HepG2 (cell line): ENCODE results near the gene GAL3ST1. TPM values are rescaled to one million over a fixed set of nuclear protein-coding genes. Genes with fewer than 3 reads are reported as not detected.

Source experiments
- ATAC-seq: fragments of 200-7000 bp; cut with Tn5 transposase; 3 replicates; pipeline ENCODE4 v1.9.1; 2020; ENCODE audit warnings: mild to moderate bottlenecking, moderate library complexity
- BruUV-seq: library from RNA; stranded (reverse); fragments of 400-500 nt; replicated peaks from 2 replicates; lab custom pipeline; 2021; lab: Mats Ljungman, UMichigan
- CTCF ChIA-PET: fragments of 300-600 bp; formaldehyde crosslinking; extraction: SDS; loops from one replicate; lab custom pipeline; 2021; ENCODE audit warnings: low total read pairs, inconsistent platforms, low intra/inter-chr PET ratio; lab: Yijun Ruan, JAX
- POLR2A ChIA-PET: fragments of 350-600 bp; sonication (Branson Sonifier 250); formaldehyde crosslinking; loops from one replicate; lab custom pipeline; 2020; ENCODE audit warnings: antibody characterized with exemption, inconsistent platforms; lab: Yijun Ruan, JAX
- DNase-seq: peaks from one replicate; pipeline ENCODE4 v3.0.0-alpha.2; 2015; ENCODE audit warnings: low spot score
- FAIRE-seq: peaks from 3 replicates; lab custom pipeline; 2011; peaks lifted over from hg19 to GRCh38; lab: Jason Lieb, UNC
- H2AFZ ChIP-seq: one replicate; pipeline ENCODE4 v1.6.1; 2011; ENCODE audit warnings: low read length, inconsistent platforms
- H3K27ac ChIP-seq: fragments of 300-600 bp; 3 replicates; pipeline ENCODE4 v1.8.0; 2011; ENCODE audit warnings: mixed run types, mild to moderate bottlenecking, mixed read lengths, low read length, inconsistent platforms; ENCODE audit not compliant: insufficient read depth; ENCODE audit errors: extremely low read length
- H3K27me3 ChIP-seq, 2 experiments: fragments of 200-600 bp in 1 of 2; 2 replicates in 1 of 2; 3 replicates in 1 of 2; pipeline versions ENCODE4 v1.6.0 to v1.8.0; 2011; ENCODE audit warnings: low read length in 2 of 2, mild to moderate bottlenecking in 2 of 2, moderate library complexity in 2 of 2, inconsistent platforms in 1 of 2; ENCODE audit not compliant: insufficient read depth in 2 of 2, control insufficient read depth in 1 of 2
- H3K36me3 ChIP-seq, 2 experiments: fragments of 200-600 bp in 1 of 2; replicated peaks in 1 of 2; 2 replicates in 1 of 2; 3 replicates in 1 of 2; pipeline versions ENCODE4 v1.5.1 to v1.8.0; 2011; ENCODE audit warnings: low read length in 2 of 2, inconsistent platforms in 1 of 2; ENCODE audit not compliant: insufficient read depth in 2 of 2, control insufficient read depth in 1 of 2
- H3K4me1 ChIP-seq: 2 replicates; pipeline ENCODE4 v1.5.1; 2012; ENCODE audit warnings: low read length, inconsistent platforms; ENCODE audit not compliant: insufficient read depth
- H3K4me2 ChIP-seq: 2 replicates; pipeline ENCODE4 v1.6.0; 2011; ENCODE audit warnings: low read depth, low read length, inconsistent platforms
- H3K4me3 ChIP-seq, 3 experiments: fragments of 200-600 bp in 1 of 3; sonication (generic), shearing (Covaris generic) in 1 of 3; replicated peaks in 1 of 3; 2 replicates each; pipeline ENCODE4 v1.5.1; 2011 to 2016; ENCODE audit warnings: low read length in 3 of 3, inconsistent platforms in 2 of 3, low read depth in 2 of 3, mild to moderate bottlenecking in 2 of 3, control low read depth in 1 of 3, mixed read lengths in 1 of 3; ENCODE audit not compliant: insufficient read depth in 1 of 3
- H3K79me2 ChIP-seq: one replicate; pipeline ENCODE4 v1.6.1; 2011; ENCODE audit warnings: low read length, inconsistent platforms; ENCODE audit not compliant: insufficient read depth
- H3K9ac ChIP-seq: 2 replicates; pipeline ENCODE4 v1.6.0; 2011; ENCODE audit warnings: mild to moderate bottlenecking, low read depth, low read length, inconsistent platforms; ENCODE audit not compliant: insufficient read depth
- H3K9me3 ChIP-seq: 2 replicates; pipeline ENCODE4 v1.5.1; 2012; ENCODE audit warnings: mild to moderate bottlenecking, low read length
- H4K20me1 ChIP-seq: 2 replicates; pipeline ENCODE4 v1.6.0; 2011; ENCODE audit warnings: inconsistent platforms, mild to moderate bottlenecking, low read length, moderate library complexity; ENCODE audit not compliant: insufficient read depth
- CTCF ChIP-seq: sonication (generic); formaldehyde crosslinking; IDR thresholded peaks from 2 replicates; pipeline ENCODE4 v1.5.0; 2020; ENCODE audit warnings: mild to moderate bottlenecking, missing genetic modification reagents, moderate library complexity
- REL ChIP-seq: sonication (generic); formaldehyde crosslinking; conservative IDR thresholded peaks from 2 replicates; pipeline ENCODE4 v1.8.0; 2022; ENCODE audit warnings: mild to moderate bottlenecking, missing genetic modification reagents, moderate library complexity
- STAG1 ChIP-seq: sonication (generic); formaldehyde crosslinking; IDR thresholded peaks from 2 replicates; pipeline ENCODE4 v1.4.0; 2020; ENCODE audit warnings: missing genetic modification reagents
- ZBTB49 ChIP-seq: sonication (generic); formaldehyde crosslinking; IDR thresholded peaks from 2 replicates; pipeline ENCODE4 v1.4.0; 2020; ENCODE audit warnings: missing genetic modification reagents, borderline replicate concordance
- ZSCAN22 ChIP-seq: sonication (generic); formaldehyde crosslinking; IDR thresholded peaks from 2 replicates; pipeline ENCODE4 v1.4.0; 2020; ENCODE audit warnings: mild to moderate bottlenecking, missing genetic modification reagents
- WGBS: methylation state at CpG from one replicate; pipeline ENCODE4 v1.1.6; 2017; ENCODE audit warnings: low lambda C conversion rate; 5-methylcytosine and 5-hydroxymethylcytosine counted together
- in situ Hi-C: cut with HindIII; loops from 2 replicates; pipeline ENCODE4 v1.10.0; 2017; ENCODE audit warnings: low pct_unique_long_range_greater_than_20kb; ENCODE audit not compliant: extremely low pct_ligation_motif_present
- intact Hi-C: fragments of 100-400 bp; cut with micrococcal nuclease; formaldehyde crosslinking; loops from one replicate; pipeline ENCODE4 v1.10.0; 2022; ENCODE audit not compliant: unreplicated experiment
- polyA plus RNA-seq, 8 experiments: library from polyadenylated mRNA; depleted of rRNA in 3 of 8; stranded (reverse) in 7 of 8; unstranded in 1 of 8; fragments of >200 nt; fragmentation: Illumina TruSeq in 4 of 8; extraction: Trizol in 4 of 8; gene quantifications; 2 replicates each; pipeline versions ENCODE4 v1.2.1 to v1.2.3, GENCODE V29; 2011 to 2016; ENCODE audit warnings: low read depth in 4 of 8, missing spikeins in 1 of 8, mixed read lengths in 1 of 8; ENCODE audit not compliant: insufficient read depth in 1 of 8
- total RNA-seq, 5 experiments: library from RNA; depleted of rRNA; stranded (reverse); fragments of >200 nt; fragmentation: Illumina TruSeq; extraction: Trizol; gene quantifications; 2 replicates each; pipeline ENCODE4 v1.2.3, GENCODE V29; 2016; ENCODE audit warnings: low read depth in 1 of 5

GAL3ST1 gene
- total and polyA plus RNA-seq, 2 of the 13 experiments (the other 11 are each of a cell fraction or from before 2014, with no cell fraction given) = 4.4 to 14.7 TPM

GRCh38 chr22:30557243-30557642 is 17.2 kb downstream of the GAL3ST1 start:
- Histone ChIP-seq H4K20me1 (no peaks in the 10 kb centered on the region), H3K4me1 (peaks cover 25% of the 10 kb centered on the region), H3K36me3 (no peaks in the 10 kb centered on the region), H2AFZ (no peak overlapping the region), H3K27ac (no peak overlapping the region), H3K4me2 (no peak overlapping the region), H3K9ac (no peak overlapping the region), H3K79me2 (no peaks in the 10 kb centered on the region), H3K4me3 (no peak overlapping the region), H3K27me3 (no peaks in the 10 kb centered on the region)
- FAIRE-seq = no peak
- CTCF ChIA-PET = no interaction called here
- in situ Hi-C loops (no loop called here), intact Hi-C loops (loop anchor here (5.0 kb wide), 1 partner anchor 200 kb away; no protein-coding TSS in a partner anchor)
- TF ChIP-seq CTCF (CRISPR knock-in tag) = 0 out of 2 replicates have a peak, but pooled peaks have one; percentile 5
- TF ChIP-seq REL (CRISPR knock-in tag) = no peak
- TF ChIP-seq, all 625 proteins: peak for 1
- ATAC-seq (peak; percentile 11; the same call in 2 of the 3 replicates), DNase-seq (no peak)
- WGBS = 90% methylated on average over 6 of the region's 8 CpGs
- no peaks in the 10 kb centered on the region for H3K9me3 ChIP-seq
- BruUV-seq = no TSS peak
- POLR2A ChIA-PET = no interaction called here

GRCh38 chr22:30556388-30556787 is 18.1 kb downstream of the GAL3ST1 start:
- ChIA-PET CTCF (no interaction called here), POLR2A (no interaction called here)
- TF ChIP-seq ZSCAN22 (CRISPR knock-in tag) (no peak), STAG1 (CRISPR knock-in tag) (peak; percentile 43), ZBTB49 (CRISPR knock-in tag) (no peak), CTCF (CRISPR knock-in tag) (peak; percentile 49)
- FAIRE-seq = no peak
- in situ Hi-C loops (no loop called here), intact Hi-C loops (loop anchor here (5.0 kb wide), 1 partner anchor 201 kb away; no protein-coding TSS in a partner anchor)
- DNase-seq = no peak
- no peak overlapping the region for H3K9ac ChIP-seq
- no peak overlapping the region for H3K4me2 ChIP-seq
- no peak overlapping the region for H3K4me3 ChIP-seq
- no peak overlapping the region for H2AFZ ChIP-seq
- no peak overlapping the region for H3K27ac ChIP-seq
- no TSS peak for BruUV-seq
- H3K4me1 ChIP-seq = peaks cover 21% of the 10 kb centered on the region
- peak; percentile 41; the same call in 2 of the 3 replicates for ATAC-seq
- no peaks in the 10 kb centered on the region for H4K20me1 ChIP-seq
- H3K79me2 ChIP-seq = no peaks in the 10 kb centered on the region
- no peaks in the 10 kb centered on the region for H3K36me3 ChIP-seq
- H3K9me3 ChIP-seq = no peaks in the 10 kb centered on the region
- H3K27me3 ChIP-seq = no peaks in the 10 kb centered on the region
- WGBS = 61% methylated on average over 3 of the region's 6 CpGs
